GM23248 (cell line): ENCODE measurements around the gene WNT10A.

ENCODE experiments used
- EZH2 ChIP-seq: fragments of 200-600 bp; sonication (generic); IDR thresholded peaks from 2 replicates; pipeline ENCODE4 v1.6.1; 2018; ENCODE audit warnings: antibody characterized with exemption, mild to moderate bottlenecking; ENCODE audit not compliant: insufficient read depth, poor library complexity, severe bottlenecking
- EZH2phosphoT487 ChIP-seq: fragments of 200-600 bp; sonication (generic); IDR thresholded peaks from 2 replicates; pipeline ENCODE4 v1.6.1; 2018; ENCODE audit warnings: antibody characterized with exemption, moderate library complexity, mild to moderate bottlenecking, low read depth; ENCODE audit not compliant: insufficient read depth

DNA sequence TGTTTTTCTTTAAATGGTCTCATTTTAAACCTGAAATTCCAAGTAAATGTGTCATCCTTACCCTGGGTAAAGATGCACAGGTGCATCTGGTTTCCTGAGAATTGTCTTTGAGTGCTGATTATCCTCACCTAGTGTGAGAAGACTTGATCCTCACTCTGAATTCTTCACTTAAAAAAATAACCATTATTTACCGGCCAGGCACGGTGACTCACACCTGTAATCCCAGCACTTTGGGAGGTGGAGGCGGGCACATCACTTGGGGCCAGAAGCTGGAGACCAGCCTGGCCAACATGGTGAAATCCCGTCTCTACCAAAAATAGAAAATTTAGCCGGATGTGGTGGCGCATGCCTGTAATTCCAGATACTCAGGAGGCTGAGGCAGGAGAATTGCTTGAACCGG, 30.9 kb upstream of the WNT10A start:
- no peak for TF ChIP-seq EZH2
- no peak for TF ChIP-seq EZH2phosphoT487
